ENCODE measurements around the gene ZBTB4. TPM values are rescaled to one million over a fixed set of nuclear protein-coding genes. Genes with fewer than 3 reads are reported as not detected.

Gene ZBTB4
- total RNA-seq, 1 experiment from 2014 or later = 15.5 TPM

- Mint-ChIP-seq H3K4me3 (ENCODE audit: unreplicated experiment) (peak within 1 kb of the TSS; percentile 89), H3K9me3 (ENCODE audit: unreplicated experiment) (no peaks in the 10 kb centered on the region), H3K27me3 (ENCODE audit: insufficient read depth, unreplicated experiment) (no peaks in the 10 kb centered on the region), H3K27ac (ENCODE audit: unreplicated experiment) (no peak within 1 kb of the TSS), H3K4me1 (ENCODE audit: low read depth, unreplicated experiment) (peaks cover 6% of the 10 kb centered on the region), H3K36me3 (ENCODE audit: insufficient read depth, unreplicated experiment) (peaks cover 23% of the 10 kb centered on the region)
- Histone ChIP-seq H3K4me3 (ENCODE audit: low read depth, low read length) (peak within 1 kb of the TSS; percentile 37), H3K27me3 (replicated peaks; ENCODE audit: control insufficient read depth, insufficient read depth, low read length) (no peaks in the 10 kb centered on the region), H3K9me3 (no peaks in the 10 kb centered on the region), H3K4me1 (no peaks in the 10 kb centered on the region), H3K36me3 (ENCODE audit: control insufficient read depth, insufficient read depth, low read length) (no peaks in the 10 kb centered on the region)
- CTCF ChIA-PET = interaction anchor here (0.5 to 1.7 kb wide), 2 partner anchors 36 to 63 kb away, joined by 5 to 8 read pairs; no protein-coding TSS in a partner anchor
- POLR2A ChIA-PET = interaction anchor here (0.7 kb wide), 1 partner anchor 202 kb away, joined by 3 read pairs; no protein-coding TSS in a partner anchor
- BruUV-seq (replicated peaks) = no TSS peak
- intact Hi-C loops (cut with micrococcal nuclease; ENCODE audit: unreplicated experiment) = loop anchor here (5.0 kb wide), 2 partner anchors 82 to 248 kb away; partner anchors contain the start of genes TMEM95, TP53 and WRAP53
- DNase-seq = peak in 1 of 2 experiments; percentile 15
- TF ChIP-seq, protein P1, sequence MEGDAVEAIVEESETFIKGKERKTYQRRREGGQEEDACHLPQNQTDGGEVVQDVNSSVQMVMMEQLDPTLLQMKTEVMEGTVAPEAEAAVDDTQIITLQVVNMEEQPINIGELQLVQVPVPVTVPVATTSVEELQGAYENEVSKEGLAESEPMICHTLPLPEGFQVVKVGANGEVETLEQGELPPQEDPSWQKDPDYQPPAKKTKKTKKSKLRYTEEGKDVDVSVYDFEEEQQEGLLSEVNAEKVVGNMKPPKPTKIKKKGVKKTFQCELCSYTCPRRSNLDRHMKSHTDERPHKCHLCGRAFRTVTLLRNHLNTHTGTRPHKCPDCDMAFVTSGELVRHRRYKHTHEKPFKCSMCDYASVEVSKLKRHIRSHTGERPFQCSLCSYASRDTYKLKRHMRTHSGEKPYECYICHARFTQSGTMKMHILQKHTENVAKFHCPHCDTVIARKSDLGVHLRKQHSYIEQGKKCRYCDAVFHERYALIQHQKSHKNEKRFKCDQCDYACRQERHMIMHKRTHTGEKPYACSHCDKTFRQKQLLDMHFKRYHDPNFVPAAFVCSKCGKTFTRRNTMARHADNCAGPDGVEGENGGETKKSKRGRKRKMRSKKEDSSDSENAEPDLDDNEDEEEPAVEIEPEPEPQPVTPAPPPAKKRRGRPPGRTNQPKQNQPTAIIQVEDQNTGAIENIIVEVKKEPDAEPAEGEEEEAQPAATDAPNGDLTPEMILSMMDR (IDR thresholded peaks at IDR 0.05; ENCODE audit: insufficient read depth in 1 of 2, low read depth in 1 of 2, low read length in 1 of 2, severe bottlenecking in 1 of 2, unreplicated experiment in 1 of 2) = no peak
These were observed 39.8 kb downstream of the ZBTB4 start, which contains the start of gene FGF11 for GRCh38 chr17:7439462-7440112. Gene FGF11 (plus strand): TSS chr17:7439512. CDS start chr17:7439621, 109 bp downstream.

DNA sequence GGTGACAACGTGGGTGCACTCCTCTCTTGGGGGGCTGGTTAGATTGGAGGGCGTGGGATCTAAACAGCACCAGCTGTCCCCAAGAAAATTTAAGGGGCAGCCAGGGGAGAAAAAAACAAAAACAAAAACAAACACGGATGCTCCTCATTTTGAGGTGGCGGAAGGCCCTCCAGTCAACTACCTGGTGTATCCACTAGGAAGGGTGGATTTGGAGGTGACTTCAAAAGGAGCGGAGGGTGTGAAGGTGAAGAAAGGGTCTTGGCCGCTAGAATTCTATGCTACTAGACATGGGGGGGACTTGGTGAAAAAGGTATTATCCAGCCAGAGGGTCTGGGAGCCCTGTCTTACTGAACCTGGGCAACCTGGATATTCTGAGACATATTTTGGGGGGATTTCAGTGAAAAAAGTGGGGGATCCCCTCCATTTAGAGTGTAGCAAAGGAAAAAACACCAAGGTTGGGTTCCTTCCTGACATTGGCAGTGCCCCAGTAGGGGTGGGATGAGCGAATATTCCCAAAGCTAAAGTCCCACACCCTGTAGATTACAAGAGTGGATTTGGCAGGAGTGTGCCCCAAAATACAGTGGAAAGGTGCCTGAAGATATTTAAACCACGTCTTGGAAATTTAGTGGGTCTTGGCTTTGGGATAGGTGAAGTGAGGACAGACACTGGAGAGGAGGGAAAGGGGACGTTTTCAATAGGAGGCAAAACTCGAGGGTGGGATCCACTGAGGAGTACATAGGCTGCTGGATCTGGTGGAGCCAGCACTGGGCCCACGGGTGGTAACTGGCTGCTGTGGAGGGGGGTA, 40.6 kb downstream of the ZBTB4 start:
- TF ChIP-seq, protein P1 (IDR thresholded peaks at IDR 0.05; ENCODE audit: insufficient read depth in 1 of 2, low read depth in 1 of 2, low read length in 1 of 2, severe bottlenecking in 1 of 2, unreplicated experiment in 1 of 2) = no peak
- H3K9me3 Mint-ChIP-seq (ENCODE audit: unreplicated experiment) = no peaks in the 10 kb centered on the region
- peak overlapping the region; percentile 89 for H3K4me3 Mint-ChIP-seq (ENCODE audit: unreplicated experiment)
- BruUV-seq (replicated peaks) = no TSS peak
- ChIA-PET CTCF (interaction anchor here (1.7 kb wide), 1 partner anchor 63 kb away, joined by 8 read pairs; no protein-coding TSS in a partner anchor), POLR2A (interaction anchor here (0.5 to 0.7 kb wide), 2 partner anchors 46 to 201 kb away, joined by 3 to 4 read pairs; no protein-coding TSS in a partner anchor)
- Histone ChIP-seq H3K9me3 (no peaks in the 10 kb centered on the region), H3K4me3 (ENCODE audit: low read depth, low read length) (peak overlapping the region; percentile 37), H3K27me3 (replicated peaks; ENCODE audit: control insufficient read depth, insufficient read depth, low read length) (no peaks in the 10 kb centered on the region), H3K36me3 (ENCODE audit: control insufficient read depth, insufficient read depth, low read length) (no peaks in the 10 kb centered on the region), H3K4me1 (no peaks in the 10 kb centered on the region)
- intact Hi-C loops (cut with micrococcal nuclease; ENCODE audit: unreplicated experiment) = loop anchor here (5.0 kb wide), 2 partner anchors 82 to 248 kb away; partner anchors contain the start of genes TMEM95, TP53 and WRAP53
- H3K27me3 Mint-ChIP-seq (ENCODE audit: insufficient read depth, unreplicated experiment) = no peaks in the 10 kb centered on the region
- H3K36me3 Mint-ChIP-seq (ENCODE audit: insufficient read depth, unreplicated experiment) = peaks cover 23% of the 10 kb centered on the region
- H3K4me1 Mint-ChIP-seq (ENCODE audit: low read depth, unreplicated experiment) = peaks cover 6% of the 10 kb centered on the region
- no peak for DNase-seq
- no peak overlapping the region for H3K27ac Mint-ChIP-seq (ENCODE audit: unreplicated experiment)
